Body of pancreas (tissue), 4 donors: Measurements from ENCODE around the gene APOL2.

Experiments used
- POLR2A ChIP-seq, 3 donors: fragments of 450-650 bp; IDR thresholded peaks; one replicate each; pipeline ENCODE4 v1.6.1; 2016; ENCODE audit warnings: antibody characterized with exemption in 3 of 3, mild to moderate bottlenecking in 2 of 3
- TF ChIP-seq, protein P1 (sequence below), 7 experiments: fragments of 450-650 bp in 4 of 7; fragments of 200-600 bp in 3 of 7; sonication (generic) in 3 of 7; IDR thresholded peaks; one replicate each; pipeline ENCODE4 v1.5.1; 2016 to 2019; ENCODE audit warnings: antibody characterized with exemption in 7 of 7

GRCh38 chr22:36287881-36288515, 48.7 kb upstream of the APOL2 start:
- TF ChIP-seq, protein P1, sequence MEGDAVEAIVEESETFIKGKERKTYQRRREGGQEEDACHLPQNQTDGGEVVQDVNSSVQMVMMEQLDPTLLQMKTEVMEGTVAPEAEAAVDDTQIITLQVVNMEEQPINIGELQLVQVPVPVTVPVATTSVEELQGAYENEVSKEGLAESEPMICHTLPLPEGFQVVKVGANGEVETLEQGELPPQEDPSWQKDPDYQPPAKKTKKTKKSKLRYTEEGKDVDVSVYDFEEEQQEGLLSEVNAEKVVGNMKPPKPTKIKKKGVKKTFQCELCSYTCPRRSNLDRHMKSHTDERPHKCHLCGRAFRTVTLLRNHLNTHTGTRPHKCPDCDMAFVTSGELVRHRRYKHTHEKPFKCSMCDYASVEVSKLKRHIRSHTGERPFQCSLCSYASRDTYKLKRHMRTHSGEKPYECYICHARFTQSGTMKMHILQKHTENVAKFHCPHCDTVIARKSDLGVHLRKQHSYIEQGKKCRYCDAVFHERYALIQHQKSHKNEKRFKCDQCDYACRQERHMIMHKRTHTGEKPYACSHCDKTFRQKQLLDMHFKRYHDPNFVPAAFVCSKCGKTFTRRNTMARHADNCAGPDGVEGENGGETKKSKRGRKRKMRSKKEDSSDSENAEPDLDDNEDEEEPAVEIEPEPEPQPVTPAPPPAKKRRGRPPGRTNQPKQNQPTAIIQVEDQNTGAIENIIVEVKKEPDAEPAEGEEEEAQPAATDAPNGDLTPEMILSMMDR (IDR thresholded peaks at IDR 0.05) = no peak
- no peak for TF ChIP-seq POLR2A (IDR thresholded peaks at IDR 0.05)
